ENCODE data around the gene AFF3. TPM values are rescaled to one million over a fixed set of nuclear protein-coding genes. Genes with fewer than 3 reads are reported as not detected.

AFF3 gene
- total RNA-seq, 1 experiment from 2014 or later, result 0.61 TPM

DNA sequence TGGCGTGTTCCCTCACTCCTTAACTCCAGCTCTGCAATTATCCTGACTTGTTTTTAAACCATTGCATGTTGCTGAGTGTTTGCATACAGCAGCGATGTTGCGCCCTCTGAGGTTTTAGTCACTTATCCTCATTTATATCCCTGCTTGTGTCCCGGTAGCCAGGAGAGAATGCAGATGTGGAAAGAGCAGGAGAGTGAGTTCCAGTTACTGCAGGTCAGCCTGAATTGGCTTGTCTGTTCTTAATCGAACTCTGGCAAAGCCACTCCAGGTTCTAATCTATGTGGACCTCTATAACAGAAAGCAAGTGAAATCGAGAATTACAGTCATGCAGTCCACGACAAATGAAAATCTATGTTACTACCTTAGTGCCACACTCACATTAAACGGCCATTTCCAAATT is 357.4 kb downstream of the AFF3 start:
- Histone ChIP-seq H4K20me1 (ENCODE audit: insufficient read depth) (no peaks in the 10 kb centered on the region), H3K4me3 (replicated peaks in 1 of 2; ENCODE audit: low read depth in 1 of 2, low read length in 2 of 2) (no peak overlapping the region), H3K79me2 (ENCODE audit: insufficient read depth, low read length) (no peaks in the 10 kb centered on the region), H3K27me3 (ENCODE audit: insufficient read depth, low read length) (peaks cover 49% of the 10 kb centered on the region), H3K4me1 (ENCODE audit: control insufficient read depth in 1 of 2, insufficient read depth in 2 of 2, low read length in 2 of 2) (no peaks in the 10 kb centered on the region), H2AFZ (ENCODE audit: low read depth, low read length, poor library complexity, severe bottlenecking) (no peak overlapping the region), H3K9me2 (ENCODE audit: insufficient read depth) (no peaks in the 10 kb centered on the region), H3K36me3 (ENCODE audit: control insufficient read depth in 1 of 2, insufficient read depth in 2 of 2, low read length in 2 of 2) (no peaks in the 10 kb centered on the region), H3K4me2 (ENCODE audit: low read length) (no peak overlapping the region), H3K27ac (ENCODE audit: low read depth, low read length) (no peak overlapping the region), H3K9me3 (ENCODE audit: control insufficient read depth in 1 of 2, insufficient read depth in 1 of 2, low read depth in 1 of 2, low read length in 2 of 2) (no peaks in the 10 kb centered on the region), H3K9ac (ENCODE audit: low read length) (no peak overlapping the region)
- ATAC-seq (no peak), DNase-seq (ENCODE audit: low read depth, low spot score) (no peak)
- BruUV-seq (replicated peaks), result no TSS peak
- POLR2A ChIA-PET, result no interaction called here
- intact Hi-C loops (cut with micrococcal nuclease), result no loop called here
- CTCF ChIA-PET, result no interaction called here
- TF ChIP-seq RAD21 (IDR thresholded peaks at IDR 0.05; ENCODE audit: low read depth) (no peak), TCF7L2 (IDR thresholded peaks at IDR 0.05; ENCODE audit: borderline replicate concordance, extremely low read depth, insufficient read depth, insufficient read length) (no peak), JUND (IDR thresholded peaks at IDR 0.05) (no peak), YY1 (IDR thresholded peaks at IDR 0.05; ENCODE audit: extremely low read depth, insufficient replicate concordance, low read depth, low read length) (no peak), SRF (IDR thresholded peaks at IDR 0.05; ENCODE audit: low read depth) (no peak), SP1 (IDR thresholded peaks at IDR 0.05; ENCODE audit: low read depth) (no peak), CBX3 (IDR thresholded peaks at IDR 0.05; ENCODE audit: low read depth) (no peak), ZNF274 (IDR thresholded peaks at IDR 0.05; ENCODE audit: low read depth, low read length) (no peak), EZH2 (IDR thresholded peaks at IDR 0.05) (no peak)
- TF ChIP-seq, protein P1, sequence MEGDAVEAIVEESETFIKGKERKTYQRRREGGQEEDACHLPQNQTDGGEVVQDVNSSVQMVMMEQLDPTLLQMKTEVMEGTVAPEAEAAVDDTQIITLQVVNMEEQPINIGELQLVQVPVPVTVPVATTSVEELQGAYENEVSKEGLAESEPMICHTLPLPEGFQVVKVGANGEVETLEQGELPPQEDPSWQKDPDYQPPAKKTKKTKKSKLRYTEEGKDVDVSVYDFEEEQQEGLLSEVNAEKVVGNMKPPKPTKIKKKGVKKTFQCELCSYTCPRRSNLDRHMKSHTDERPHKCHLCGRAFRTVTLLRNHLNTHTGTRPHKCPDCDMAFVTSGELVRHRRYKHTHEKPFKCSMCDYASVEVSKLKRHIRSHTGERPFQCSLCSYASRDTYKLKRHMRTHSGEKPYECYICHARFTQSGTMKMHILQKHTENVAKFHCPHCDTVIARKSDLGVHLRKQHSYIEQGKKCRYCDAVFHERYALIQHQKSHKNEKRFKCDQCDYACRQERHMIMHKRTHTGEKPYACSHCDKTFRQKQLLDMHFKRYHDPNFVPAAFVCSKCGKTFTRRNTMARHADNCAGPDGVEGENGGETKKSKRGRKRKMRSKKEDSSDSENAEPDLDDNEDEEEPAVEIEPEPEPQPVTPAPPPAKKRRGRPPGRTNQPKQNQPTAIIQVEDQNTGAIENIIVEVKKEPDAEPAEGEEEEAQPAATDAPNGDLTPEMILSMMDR (IDR thresholded peaks at IDR 0.05 in 2 of 3, conservative IDR thresholded peaks at IDR 0.05 in 1 of 3; ENCODE audit: borderline replicate concordance in 1 of 3, insufficient read depth in 1 of 3, low read depth in 2 of 3, low read length in 2 of 3), result no peak
- RAD21 ChIA-PET (ENCODE audit: low non-redundant PET in 1 of 2, low total read pairs in 2 of 2, uncharacterized antibody in 2 of 2, unreplicated experiment in 2 of 2), result no interaction called here

Data from HCT116 (cell line).